WTC11 (cell line): Measurements from ENCODE around the gene ABLIM3.

Experiments
- CTCF ChIP-seq: fragments of 200-600 bp; IDR thresholded peaks from 2 replicates; pipeline ENCODE4 v1.8.0; 2022; ENCODE audit warnings: antibody characterized with exemption
- FOXJ3 ChIP-seq: sonication (generic); formaldehyde crosslinking; IDR thresholded peaks from 2 replicates; pipeline ENCODE4 v1.9.0; 2021; ENCODE audit warnings: missing genetic modification reagents, mild to moderate bottlenecking, borderline replicate concordance
- GABPB1 ChIP-seq: sonication (generic); formaldehyde crosslinking; IDR thresholded peaks from 2 replicates; pipeline ENCODE4 v1.8.1; 2023; ENCODE audit warnings: mild to moderate bottlenecking, missing genetic modification reagents
- MYBL2 ChIP-seq: sonication (generic); formaldehyde crosslinking; IDR thresholded peaks from 2 replicates; pipeline ENCODE4 v1.8.1; 2023; ENCODE audit warnings: mild to moderate bottlenecking, moderate library complexity, missing genetic modification reagents
- NFYB ChIP-seq: sonication (generic); formaldehyde crosslinking; conservative IDR thresholded peaks from 2 replicates; pipeline ENCODE4 v1.8.0; 2022; ENCODE audit warnings: low read depth, missing genetic modification reagents
- RELA ChIP-seq: sonication (generic); formaldehyde crosslinking; IDR thresholded peaks from 2 replicates; pipeline ENCODE4 v1.8.1; 2022; ENCODE audit warnings: missing genetic modification reagents, mild to moderate bottlenecking, borderline replicate concordance
- SMAD3 ChIP-seq: sonication (generic); formaldehyde crosslinking; IDR thresholded peaks from 2 replicates; pipeline ENCODE4 v1.8.0; 2022; ENCODE audit warnings: missing genetic modification reagents, mild to moderate bottlenecking, borderline replicate concordance
- SP1 ChIP-seq: sonication (generic); formaldehyde crosslinking; conservative IDR thresholded peaks from 2 replicates; pipeline ENCODE4 v1.8.1; 2022; ENCODE audit warnings: missing genetic modification reagents
- TCF7 ChIP-seq: sonication (generic); formaldehyde crosslinking; IDR thresholded peaks from 2 replicates; pipeline ENCODE4 v1.8.0; 2022; ENCODE audit warnings: mild to moderate bottlenecking, low read depth, missing genetic modification reagents, moderate library complexity
- ZNF263 ChIP-seq: sonication (generic); formaldehyde crosslinking; IDR thresholded peaks from 2 replicates; pipeline ENCODE4 v1.8.1; 2022; ENCODE audit warnings: low read depth, mild to moderate bottlenecking, moderate library complexity, missing genetic modification reagents
- TF ChIP-seq, protein P1 (sequence below): sonication (generic); formaldehyde crosslinking; IDR thresholded peaks from 2 replicates; pipeline ENCODE4 v1.8.1; 2023; ENCODE audit warnings: mild to moderate bottlenecking, moderate library complexity, missing genetic modification reagents
- TF ChIP-seq, protein P2 (sequence below): sonication (generic); formaldehyde crosslinking; IDR thresholded peaks from 2 replicates; pipeline ENCODE4 v1.8.1; 2023; ENCODE audit warnings: mild to moderate bottlenecking, missing genetic modification reagents, moderate library complexity
- TF ChIP-seq, protein P3 (sequence below): sonication (generic); formaldehyde crosslinking; IDR thresholded peaks from 2 replicates; pipeline ENCODE4 v1.8.1; 2022; ENCODE audit warnings: missing genetic modification reagents, borderline replicate concordance
- TF ChIP-seq, protein P4 (sequence below): sonication (generic); formaldehyde crosslinking; IDR thresholded peaks from 2 replicates; pipeline ENCODE4 v1.8.0; 2022; ENCODE audit warnings: mild to moderate bottlenecking, missing genetic modification reagents

DNA sequence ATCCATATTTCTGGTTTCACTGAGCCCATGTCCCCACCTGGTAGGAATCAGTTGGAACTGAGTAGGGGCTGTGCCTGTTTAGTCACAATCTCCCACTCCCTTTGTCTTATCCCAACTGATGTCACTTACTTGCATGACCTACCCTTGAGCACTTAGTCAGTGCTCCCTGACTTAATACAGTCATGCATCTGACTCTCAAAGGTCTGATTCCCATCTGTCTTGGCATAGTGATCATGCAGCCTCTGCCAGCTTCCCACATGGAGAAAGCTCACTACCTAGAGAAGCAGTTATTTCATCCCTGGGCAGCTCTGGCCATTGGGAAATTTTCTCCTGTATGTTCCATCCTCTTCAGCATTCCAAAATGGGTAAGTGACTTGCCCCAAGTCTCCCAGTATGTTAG is 24.8 kb downstream of the ABLIM3 start:
- TF ChIP-seq ZNF263 (CRISPR knock-in tag) (no peak), CTCF (no peak), RELA (CRISPR knock-in tag) (no peak), SP1 (no peak), NFYB (CRISPR knock-in tag) (no peak), FOXJ3 (no peak), SMAD3 (CRISPR knock-in tag) (no peak), MYBL2 (CRISPR knock-in tag) (no peak), GABPB1 (CRISPR knock-in tag) (no peak), TCF7 (CRISPR knock-in tag) (no peak)
- TF ChIP-seq, protein P1, sequence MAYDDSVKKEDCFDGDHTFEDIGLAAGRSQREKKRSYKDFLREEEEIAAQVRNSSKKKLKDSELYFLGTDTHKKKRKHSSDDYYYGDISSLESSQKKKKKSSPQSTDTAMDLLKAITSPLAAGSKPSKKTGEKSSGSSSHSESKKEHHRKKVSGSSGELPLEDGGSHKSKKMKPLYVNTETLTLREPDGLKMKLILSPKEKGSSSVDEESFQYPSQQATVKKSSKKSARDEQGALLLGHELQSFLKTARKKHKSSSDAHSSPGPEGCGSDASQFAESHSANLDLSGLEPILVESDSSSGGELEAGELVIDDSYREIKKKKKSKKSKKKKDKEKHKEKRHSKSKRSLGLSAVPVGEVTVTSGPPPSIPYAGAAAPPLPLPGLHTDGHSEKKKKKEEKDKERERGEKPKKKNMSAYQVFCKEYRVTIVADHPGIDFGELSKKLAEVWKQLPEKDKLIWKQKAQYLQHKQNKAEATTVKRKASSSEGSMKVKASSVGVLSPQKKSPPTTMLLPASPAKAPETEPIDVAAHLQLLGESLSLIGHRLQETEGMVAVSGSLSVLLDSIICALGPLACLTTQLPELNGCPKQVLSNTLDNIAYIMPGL (CRISPR knock-in tag): no peak
- TF ChIP-seq, protein P2, sequence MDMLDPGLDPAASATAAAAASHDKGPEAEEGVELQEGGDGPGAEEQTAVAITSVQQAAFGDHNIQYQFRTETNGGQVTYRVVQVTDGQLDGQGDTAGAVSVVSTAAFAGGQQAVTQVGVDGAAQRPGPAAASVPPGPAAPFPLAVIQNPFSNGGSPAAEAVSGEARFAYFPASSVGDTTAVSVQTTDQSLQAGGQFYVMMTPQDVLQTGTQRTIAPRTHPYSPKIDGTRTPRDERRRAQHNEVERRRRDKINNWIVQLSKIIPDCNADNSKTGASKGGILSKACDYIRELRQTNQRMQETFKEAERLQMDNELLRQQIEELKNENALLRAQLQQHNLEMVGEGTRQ (CRISPR knock-in tag): no peak
- TF ChIP-seq, protein P3, sequence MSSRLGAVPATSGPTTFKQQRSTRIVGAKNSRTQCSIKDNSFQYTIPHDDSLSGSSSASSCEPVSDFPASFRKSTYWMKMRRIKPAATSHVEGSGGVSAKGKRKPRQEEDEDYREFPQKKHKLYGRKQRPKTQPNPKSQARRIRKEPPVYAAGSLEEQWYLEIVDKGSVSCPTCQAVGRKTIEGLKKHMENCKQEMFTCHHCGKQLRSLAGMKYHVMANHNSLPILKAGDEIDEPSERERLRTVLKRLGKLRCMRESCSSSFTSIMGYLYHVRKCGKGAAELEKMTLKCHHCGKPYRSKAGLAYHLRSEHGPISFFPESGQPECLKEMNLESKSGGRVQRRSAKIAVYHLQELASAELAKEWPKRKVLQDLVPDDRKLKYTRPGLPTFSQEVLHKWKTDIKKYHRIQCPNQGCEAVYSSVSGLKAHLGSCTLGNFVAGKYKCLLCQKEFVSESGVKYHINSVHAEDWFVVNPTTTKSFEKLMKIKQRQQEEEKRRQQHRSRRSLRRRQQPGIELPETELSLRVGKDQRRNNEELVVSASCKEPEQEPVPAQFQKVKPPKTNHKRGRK (CRISPR knock-in tag): no peak
- TF ChIP-seq, protein P4, sequence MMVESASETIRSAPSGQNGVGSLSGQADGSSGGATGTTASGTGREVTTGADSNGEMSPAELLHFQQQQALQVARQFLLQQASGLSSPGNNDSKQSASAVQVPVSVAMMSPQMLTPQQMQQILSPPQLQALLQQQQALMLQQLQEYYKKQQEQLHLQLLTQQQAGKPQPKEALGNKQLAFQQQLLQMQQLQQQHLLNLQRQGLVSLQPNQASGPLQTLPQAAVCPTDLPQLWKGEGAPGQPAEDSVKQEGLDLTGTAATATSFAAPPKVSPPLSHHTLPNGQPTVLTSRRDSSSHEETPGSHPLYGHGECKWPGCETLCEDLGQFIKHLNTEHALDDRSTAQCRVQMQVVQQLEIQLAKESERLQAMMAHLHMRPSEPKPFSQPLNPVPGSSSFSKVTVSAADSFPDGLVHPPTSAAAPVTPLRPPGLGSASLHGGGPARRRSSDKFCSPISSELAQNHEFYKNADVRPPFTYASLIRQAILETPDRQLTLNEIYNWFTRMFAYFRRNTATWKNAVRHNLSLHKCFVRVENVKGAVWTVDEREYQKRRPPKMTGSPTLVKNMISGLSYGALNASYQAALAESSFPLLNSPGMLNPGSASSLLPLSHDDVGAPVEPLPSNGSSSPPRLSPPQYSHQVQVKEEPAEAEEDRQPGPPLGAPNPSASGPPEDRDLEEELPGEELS: no peak
